ENCODE data around the gene S100A13.

DNA sequence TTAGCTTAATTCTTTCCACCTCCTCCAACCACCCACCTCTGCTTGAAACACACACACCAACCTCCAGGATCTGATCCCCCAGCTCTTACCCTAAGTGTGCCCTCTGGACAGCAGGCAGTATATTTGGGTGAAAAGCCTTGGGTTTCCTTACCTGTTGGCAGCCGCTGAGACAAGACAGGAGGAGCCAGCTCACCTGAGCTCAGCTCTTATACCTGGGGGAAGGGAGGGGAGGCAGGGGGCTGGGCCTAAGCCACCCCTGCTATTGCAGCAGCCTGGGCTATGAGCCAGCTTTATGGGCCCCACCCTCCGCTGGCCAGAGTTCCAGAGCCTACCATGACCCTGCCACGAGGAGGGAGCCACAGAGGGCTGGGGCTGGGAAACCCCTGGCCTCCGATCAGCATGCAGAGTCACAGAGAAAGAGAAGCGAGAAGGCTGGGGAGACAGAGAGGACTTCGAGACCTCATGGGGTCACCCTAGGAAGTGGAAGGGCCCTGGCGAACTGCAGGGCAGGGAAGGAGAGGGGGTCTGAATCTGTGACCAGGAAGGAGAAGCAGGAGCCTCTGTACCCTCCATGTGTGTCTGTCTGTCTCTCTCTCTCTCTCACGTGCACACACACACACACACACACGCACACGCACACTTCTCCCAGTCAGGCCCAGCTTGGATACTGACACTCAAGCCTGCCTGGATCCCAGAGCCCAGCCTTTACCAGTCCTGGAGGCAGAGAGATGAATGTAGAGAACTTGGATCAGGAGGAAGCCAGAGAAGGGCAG, 11.0 kb downstream of the S100A13 start, which contains the start of gene S100A14:
- TF ChIP-seq, protein P1, sequence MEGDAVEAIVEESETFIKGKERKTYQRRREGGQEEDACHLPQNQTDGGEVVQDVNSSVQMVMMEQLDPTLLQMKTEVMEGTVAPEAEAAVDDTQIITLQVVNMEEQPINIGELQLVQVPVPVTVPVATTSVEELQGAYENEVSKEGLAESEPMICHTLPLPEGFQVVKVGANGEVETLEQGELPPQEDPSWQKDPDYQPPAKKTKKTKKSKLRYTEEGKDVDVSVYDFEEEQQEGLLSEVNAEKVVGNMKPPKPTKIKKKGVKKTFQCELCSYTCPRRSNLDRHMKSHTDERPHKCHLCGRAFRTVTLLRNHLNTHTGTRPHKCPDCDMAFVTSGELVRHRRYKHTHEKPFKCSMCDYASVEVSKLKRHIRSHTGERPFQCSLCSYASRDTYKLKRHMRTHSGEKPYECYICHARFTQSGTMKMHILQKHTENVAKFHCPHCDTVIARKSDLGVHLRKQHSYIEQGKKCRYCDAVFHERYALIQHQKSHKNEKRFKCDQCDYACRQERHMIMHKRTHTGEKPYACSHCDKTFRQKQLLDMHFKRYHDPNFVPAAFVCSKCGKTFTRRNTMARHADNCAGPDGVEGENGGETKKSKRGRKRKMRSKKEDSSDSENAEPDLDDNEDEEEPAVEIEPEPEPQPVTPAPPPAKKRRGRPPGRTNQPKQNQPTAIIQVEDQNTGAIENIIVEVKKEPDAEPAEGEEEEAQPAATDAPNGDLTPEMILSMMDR (IDR thresholded peaks at IDR 0.05): no peak
- no peak for TF ChIP-seq EZH2 (IDR thresholded peaks at IDR 0.05)
